GM12878 (cell line): ENCODE measurements around the gene PCCA. TPM values are rescaled to one million over a fixed set of nuclear protein-coding genes. Genes with fewer than 3 reads are reported as not detected.

ENCODE experiments used
- ATAC-seq: fragments of 200-7000 bp; cut with Tn5 transposase; 3 replicates; pipeline ENCODE4 v1.9.1; 2020; ENCODE audit warnings: mild to moderate bottlenecking, moderate library complexity
- BruUV-seq: library from RNA; stranded (reverse); fragments of 400-500 nt; replicated peaks from 2 replicates; lab custom pipeline; 2021; lab: Mats Ljungman, UMichigan
- CTCF ChIA-PET: fragments of 300-600 bp; sonication (Branson Sonifier 250); formaldehyde crosslinking; extraction: SDS; loops from one replicate; lab custom pipeline; 2021; ENCODE audit warnings: inconsistent platforms; lab: Yijun Ruan, JAX
- POLR2A ChIA-PET: fragments of 350-600 bp; formaldehyde crosslinking; extraction: SDS; loops from one replicate; lab custom pipeline; 2021; ENCODE audit warnings: inconsistent platforms; lab: Charles Lee
- RAD21 ChIA-PET: fragments of 300-600 bp; sonication (Branson Sonifier 250); formaldehyde crosslinking; loops from one replicate; lab custom pipeline; 2023; ENCODE audit warnings: antibody characterized with exemption; ENCODE audit not compliant: unreplicated experiment; lab: Charles Lee
- SMC1A ChIA-PET: fragments of 300-600 bp; sonication (Branson Sonifier 250); formaldehyde crosslinking; loops from one replicate; lab custom pipeline; 2023; ENCODE audit not compliant: unreplicated experiment, uncharacterized antibody; lab: Charles Lee
- DNase-seq: peaks from one replicate; pipeline ENCODE4 v3.0.0-alpha.2; 2011; ENCODE audit warnings: low read depth, low spot score
- FAIRE-seq: peaks from 3 replicates; lab custom pipeline; 2011; peaks lifted over from hg19 to GRCh38; lab: Jason Lieb, UNC
- H2AFZ ChIP-seq: 2 replicates; pipeline ENCODE4 v1.6.0; 2011; ENCODE audit warnings: low read depth, low read length, control low read depth; ENCODE audit not compliant: control insufficient read depth
- H3K27ac ChIP-seq: 2 replicates; pipeline ENCODE4 v1.5.1; 2011; ENCODE audit warnings: control low read depth; ENCODE audit not compliant: control insufficient read depth, insufficient read depth
- H3K27me3 ChIP-seq, 2 experiments: replicated peaks in 1 of 2; 2 replicates each; pipeline versions ENCODE4 v1.6.0 to v1.6.1; 2011; ENCODE audit warnings: low read length in 1 of 2; ENCODE audit not compliant: control insufficient read depth in 2 of 2, insufficient read depth in 2 of 2
- H3K36me3 ChIP-seq, 2 experiments: 2 replicates each; pipeline ENCODE4 v1.5.1; 2011; ENCODE audit warnings: low read length in 1 of 2; ENCODE audit not compliant: control insufficient read depth in 2 of 2, insufficient read depth in 2 of 2
- H3K4me1 ChIP-seq: 2 replicates; pipeline ENCODE4 v1.6.1; 2011; ENCODE audit warnings: mild to moderate bottlenecking, low read length, moderate library complexity, mixed read lengths; ENCODE audit not compliant: control insufficient read depth, insufficient read depth
- H3K4me2 ChIP-seq: 2 replicates; pipeline ENCODE4 v1.6.0; 2011; ENCODE audit warnings: control low read depth; ENCODE audit not compliant: control insufficient read depth, insufficient read depth
- H3K4me3 ChIP-seq: fragments of 200-600 bp; sonication (generic); 2 replicates; pipeline ENCODE4 v1.5.1; 2016
- H3K79me2 ChIP-seq: 2 replicates; pipeline ENCODE4 v1.6.0; 2011; ENCODE audit warnings: low read length; ENCODE audit not compliant: control insufficient read depth, insufficient read depth
- H3K9ac ChIP-seq: 2 replicates; pipeline ENCODE4 v1.8.0; 2011; ENCODE audit warnings: low read length, control low read depth, mixed read lengths; ENCODE audit not compliant: control insufficient read depth, insufficient read depth
- H3K9me3 ChIP-seq: replicated peaks from 3 replicates; pipeline ENCODE4 v1.5.1; 2011; ENCODE audit warnings: mild to moderate bottlenecking, low read length; ENCODE audit not compliant: control insufficient read depth, insufficient read depth
- H4K20me1 ChIP-seq: 2 replicates; pipeline ENCODE4 v1.6.0; 2011; ENCODE audit not compliant: control insufficient read depth, insufficient read depth
- ATF7 ChIP-seq: fragments of 450-650 bp; IDR thresholded peaks from 2 replicates; pipeline ENCODE4 v1.6.1; 2016; ENCODE audit warnings: low read depth, mild to moderate bottlenecking
- BACH1 ChIP-seq: fragments of 450-650 bp; IDR thresholded peaks from 2 replicates; pipeline ENCODE4 v1.6.1; 2017; ENCODE audit warnings: mild to moderate bottlenecking, borderline replicate concordance
- DPF2 ChIP-seq: fragments of 450-650 bp; IDR thresholded peaks from 2 replicates; pipeline ENCODE4 v1.6.1; 2017; ENCODE audit warnings: mild to moderate bottlenecking
- ESRRA ChIP-seq: IDR thresholded peaks from 2 replicates; pipeline ENCODE4 v1.6.1; 2012; ENCODE audit warnings: mild to moderate bottlenecking, low read length, improper control_type of control experiment
- FOXM1 ChIP-seq: IDR thresholded peaks from 2 replicates; pipeline ENCODE4 v1.6.1; 2012; ENCODE audit warnings: low read depth, mild to moderate bottlenecking, inconsistent platforms, low read length, moderate library complexity
- GATAD2B ChIP-seq: fragments of 450-650 bp; conservative IDR thresholded peaks from 2 replicates; pipeline ENCODE4 v1.6.1; 2017; ENCODE audit warnings: low read depth, mild to moderate bottlenecking, moderate library complexity
- HCFC1 ChIP-seq: fragments of 150-350 bp; IDR thresholded peaks from 2 replicates; pipeline ENCODE4 v1.6.1; 2014; ENCODE audit warnings: low read length
- KAT2A ChIP-seq: conservative IDR thresholded peaks from 2 replicates; pipeline ENCODE4 v1.6.1; 2011; ENCODE audit warnings: low read depth, low read length; ENCODE audit not compliant: control insufficient read depth
- KDM1A ChIP-seq: fragments of 200-600 bp; sonication (generic); IDR thresholded peaks from 2 replicates; pipeline ENCODE4 v1.6.1; 2016; ENCODE audit warnings: borderline replicate concordance
- NFYA ChIP-seq: IDR thresholded peaks from 2 replicates; pipeline ENCODE4 v1.6.1; 2011; ENCODE audit warnings: low read depth, mild to moderate bottlenecking, low read length, improper control_type of control experiment, borderline replicate concordance
- POU2F2 ChIP-seq: IDR thresholded peaks from 3 replicates; pipeline ENCODE4 v1.6.1; 2011; ENCODE audit warnings: low read depth, mild to moderate bottlenecking, low read length, borderline replicate concordance
- RAD21 ChIP-seq: IDR thresholded peaks from 2 replicates; pipeline ENCODE4 v1.6.1; 2011; ENCODE audit warnings: mild to moderate bottlenecking, low read depth, low read length, moderate library complexity; ENCODE audit not compliant: insufficient read depth
- SPI1 ChIP-seq: IDR thresholded peaks from 2 replicates; pipeline ENCODE4 v1.6.1; 2011; ENCODE audit warnings: low read depth, mild to moderate bottlenecking, low read length, moderate library complexity, borderline replicate concordance; ENCODE audit not compliant: insufficient read depth
- ZZZ3 ChIP-seq: IDR thresholded peaks from 2 replicates; pipeline ENCODE4 v1.6.1; 2011; ENCODE audit warnings: low read depth; ENCODE audit not compliant: control insufficient read depth, insufficient read length
- WGBS: methylation state at CpG from one replicate; pipeline ENCODE4 v1.1.6; 2016; ENCODE audit warnings: low lambda C conversion rate; ENCODE audit not compliant: insufficient replicate concordance, insufficient coverage; ENCODE audit errors: missing lambda C conversion rate; 5-methylcytosine and 5-hydroxymethylcytosine counted together
- in situ Hi-C: fragments of 300-500 bp; cut with MboI; formaldehyde crosslinking; loops from 9 replicates; pipeline ENCODE4 v1.14.3; 2018; ENCODE audit warnings: mixed read lengths
- intact Hi-C: fragments of 100-400 bp; cut with micrococcal nuclease; formaldehyde crosslinking; loops from one replicate; pipeline ENCODE4 v1.14.2; 2022; ENCODE audit not compliant: unreplicated experiment
- polyA plus RNA-seq, 11 experiments: library from polyadenylated mRNA; depleted of rRNA in 4 of 11; unstranded in 6 of 11; stranded (reverse) in 5 of 11; fragments of >200 nt; fragmentation: Nextera tagmentation in 4 of 11; fragmentation: Illumina TruSeq in 1 of 11; extraction: Ambion mirVana in 4 of 11; extraction: Trizol in 1 of 11; gene quantifications; 1 replicate in 1 of 11; 2 replicates in 10 of 11; pipeline versions ENCODE4 v1.2.1 to v1.2.3, GENCODE V29; 2011 to 2016; ENCODE audit warnings: inconsistent platforms in 2 of 11, missing spikeins in 2 of 11, low read depth in 1 of 11
- total RNA-seq, 4 experiments: library from RNA; depleted of rRNA in 3 of 4; stranded (reverse); fragments of >200 nt in 3 of 4; fragmentation: Illumina TruSeq in 1 of 4; extraction: Trizol in 1 of 4; gene quantifications; 2 replicates each; pipeline versions ENCODE4 v1.2.1 to v1.2.3, GENCODE V29; 2013 to 2021

Gene PCCA
- total and polyA plus RNA-seq, 10 of the 15 experiments (the other 5 are each of a cell fraction or from before 2014, with no cell fraction given), result 5.9 to 18.2 (median 12.4) TPM

- no peaks in the 10 kb centered on the region for H3K36me3 ChIP-seq
- no peak overlapping the region for H2AFZ ChIP-seq
- no peaks in the 10 kb centered on the region for H3K9me3 ChIP-seq
- H3K9ac ChIP-seq, result no peak overlapping the region
- no peak for DNase-seq
- CTCF ChIA-PET, result no interaction called here
- H3K4me1 ChIP-seq, result peaks cover 6% of the 10 kb centered on the region
- H3K27ac ChIP-seq, result no peak overlapping the region
- no peaks in the 10 kb centered on the region for H3K27me3 ChIP-seq
- no peak for TF ChIP-seq ATF7
- TF ChIP-seq, all 136 proteins: peak for 0
- BruUV-seq, result no TSS peak
- ChIA-PET RAD21 (no interaction called here), SMC1A (no interaction called here), POLR2A (no interaction called here)
- Histone ChIP-seq H3K4me2 (no peak overlapping the region), H3K4me3 (no peak overlapping the region), H3K79me2 (no peaks in the 10 kb centered on the region), H4K20me1 (no peaks in the 10 kb centered on the region)
- 88% methylated on average over 26 of the region's 26 CpGs for WGBS
- ATAC-seq (no peak), FAIRE-seq (no peak)
- intact Hi-C loops, result loop anchor here (1.0 to 10.0 kb wide), 2 partner anchors 644 to 889 kb away; no protein-coding TSS in a partner anchor
- in situ Hi-C loops, result no loop called here
Measured at GRCh38 chr13:100543872-100544602, 455.1 kb downstream of the PCCA start.

DNA sequence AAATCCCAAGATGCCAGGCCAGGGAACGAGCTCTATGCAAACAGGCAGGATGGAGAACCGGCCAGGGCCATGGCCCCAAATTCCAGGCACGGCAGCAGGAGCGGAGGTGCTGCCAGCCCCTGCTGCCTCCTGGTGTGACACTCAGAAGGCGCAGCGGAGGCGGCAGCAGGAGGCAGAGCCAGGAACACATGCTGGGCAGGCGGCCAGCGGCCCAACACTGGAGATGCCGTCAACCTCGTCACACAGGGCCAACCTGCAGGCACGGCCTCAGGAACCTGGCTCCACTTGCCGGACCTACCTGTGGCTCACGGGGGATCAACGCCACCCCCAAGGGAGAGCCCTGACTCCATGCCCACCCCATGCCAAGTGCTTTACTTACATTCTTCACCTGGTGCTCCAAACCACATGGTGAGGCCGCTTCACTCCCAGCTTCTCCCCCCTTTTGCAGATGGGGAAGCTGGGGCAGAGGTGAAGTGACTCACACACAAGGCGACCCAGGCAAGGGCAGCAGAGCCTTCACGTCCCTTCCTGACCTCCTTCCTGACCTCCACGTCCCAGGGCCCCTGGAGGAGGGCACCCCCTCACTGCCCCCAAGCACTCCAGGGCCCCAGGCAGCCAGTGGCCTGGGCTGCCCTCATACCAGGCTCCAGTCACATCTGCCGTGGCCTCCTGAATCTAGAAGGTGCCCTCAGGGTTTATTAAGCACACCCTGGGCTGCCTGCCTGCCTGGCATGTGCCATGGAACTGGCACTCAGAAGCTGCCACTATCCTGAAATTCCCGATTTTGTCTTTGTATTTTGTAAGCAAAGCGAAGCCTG is 456.2 kb downstream of the PCCA start:
- Histone ChIP-seq H3K4me2 (no peak overlapping the region), H3K4me3 (no peak overlapping the region), H2AFZ (no peak overlapping the region), H3K27me3 (no peaks in the 10 kb centered on the region), H3K4me1 (peaks cover 6% of the 10 kb centered on the region), H3K27ac (no peak overlapping the region), H3K9me3 (no peaks in the 10 kb centered on the region), H4K20me1 (no peaks in the 10 kb centered on the region), H3K79me2 (no peaks in the 10 kb centered on the region), H3K9ac (no peak overlapping the region), H3K36me3 (no peaks in the 10 kb centered on the region)
- BruUV-seq, result no TSS peak
- DNase-seq, result no peak
- ChIA-PET SMC1A (no interaction called here), POLR2A (no interaction called here), RAD21 (no interaction called here), CTCF (interaction anchor here (1.0 kb wide), 1 partner anchor 30 kb away, joined by 3 read pairs; no protein-coding TSS in a partner anchor)
- in situ Hi-C loops, result no loop called here
- no peak for FAIRE-seq
- intact Hi-C loops, result loop anchor here (10.0 kb wide), 1 partner anchor 890 kb away; no protein-coding TSS in a partner anchor
- 76% methylated on average over 22 of the region's 22 CpGs for WGBS
- ATAC-seq, result no peak
- TF ChIP-seq KDM1A (no peak), DPF2 (no peak), POU2F2 (no peak), SPI1 (no peak), NFYA (no peak), HCFC1 (no peak), FOXM1 (no peak), ESRRA (no peak), RAD21 (no peak), BACH1 (no peak), GATAD2B (no peak), KAT2A (no peak), ZZZ3 (no peak)
